Measurements from ENCODE around the gene GULP1.

GULP1 gene

GRCh38 chr2:188631037-188631809 lies 339.5 kb downstream of the GULP1 start (continued):
- TF ChIP-seq ZNF707 (tag by site-specific recombination; IDR thresholded peaks at IDR 0.05) (no peak), ZNF324 (tag by site-specific recombination; IDR thresholded peaks at IDR 0.05) (no peak)

- H3K9me3 ChIP-seq (ENCODE audit: control insufficient read depth, insufficient read depth, low read depth, low read length) = no peaks in the 10 kb centered on the region
- no peaks in the 10 kb centered on the region for H3K36me3 ChIP-seq (ENCODE audit: control insufficient read depth in 2 of 2, insufficient read depth in 1 of 2, low read length in 2 of 2)
- H3K4me1 ChIP-seq (ENCODE audit: control insufficient read depth, insufficient read depth, low read length) = peaks cover 10% of the 10 kb centered on the region; the same call in 1 of the 2 replicates
- POLR2A ChIA-PET = no interaction called here
- 0 out of 2 replicates have a peak, but pooled peaks have one; percentile 18 for TF ChIP-seq TCF7L2 (IDR thresholded peaks at IDR 0.05; ENCODE audit: borderline replicate concordance, low read depth, low read length)
- no peak for TF ChIP-seq ZBTB48 (tag by site-specific recombination; IDR thresholded peaks at IDR 0.05)
- CTCF ChIA-PET = interaction anchor here (0.6 kb wide), 1 partner anchor 11 kb away, joined by 5 read pairs; no protein-coding TSS in a partner anchor
- H3K27ac ChIP-seq (ENCODE audit: extremely low read depth, low read depth, low read length) = no peak overlapping the region
- no peak overlapping the region for H3K4me3 ChIP-seq (ENCODE audit: low read depth, low read length)
Measured at GRCh38 chr2:188634656-188635055, 343.0 kb downstream of the GULP1 start.

Measured in HEK293 (cell line).